ENCODE data around the gene MRS2. TPM values are rescaled to one million over a fixed set of nuclear protein-coding genes. Genes with fewer than 3 reads are reported as not detected.

MRS2 gene
- polyA plus RNA-seq, 1 of the 3 experiments (the other 2 are of a cell fraction), result 9.4 TPM

DNA sequence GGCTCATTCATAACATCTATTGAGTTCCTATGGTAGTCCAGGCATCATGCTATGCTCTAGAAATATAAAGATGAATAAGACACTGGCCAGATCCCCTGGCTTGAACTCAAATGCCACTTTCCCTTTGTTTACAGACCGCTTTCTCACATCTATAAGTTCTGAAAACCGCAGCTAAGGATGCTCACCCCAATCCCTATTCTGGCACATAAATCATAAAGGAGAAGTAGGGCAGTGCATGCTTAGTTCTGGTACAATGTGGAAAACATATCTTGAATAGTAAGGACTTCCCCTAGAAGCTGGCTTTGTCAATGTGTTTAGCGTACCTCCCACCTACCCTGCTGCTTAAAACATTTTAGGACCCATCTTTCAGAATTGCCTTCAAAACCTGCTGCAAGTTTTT, 26.4 kb downstream of the MRS2 start:
- Histone ChIP-seq H3K4me3 (ENCODE audit: low read depth in 2 of 2, low read length in 1 of 2) (no peak overlapping the region), H3K9me3 (no peaks in the 10 kb centered on the region), H3K4me2 (no peak overlapping the region), H3K9me2 (no peaks in the 10 kb centered on the region), H4K20me1 (ENCODE audit: insufficient read depth) (no peaks in the 10 kb centered on the region), H2AFZ (ENCODE audit: low read depth) (no peak overlapping the region), H3K9ac (no peak overlapping the region), H3K27ac (ENCODE audit: low read depth in 2 of 2, low read length in 1 of 2) (no peak overlapping the region), H3K36me3 (replicated peaks in 1 of 2; ENCODE audit: control insufficient read depth in 1 of 2, insufficient read depth in 2 of 2, low read length in 1 of 2) (peaks cover 17 to 26% of the 10 kb centered on the region in 2 experiments), H3K27me3 (ENCODE audit: insufficient read depth) (no peaks in the 10 kb centered on the region), H3K4me1 (ENCODE audit: control insufficient read depth in 1 of 2, insufficient read depth in 2 of 2, low read depth in 1 of 2, low read length in 1 of 2) (no peaks in the 10 kb centered on the region; a peak in 1 of 4 replicates), H3K79me2 (ENCODE audit: insufficient read depth) (no peaks in the 10 kb centered on the region), H3F3A (replicated peaks; ENCODE audit: insufficient read depth) (peaks cover 6% of the 10 kb centered on the region)
- POLR2A ChIA-PET, result no interaction called here
- CTCF ChIA-PET, result interaction anchor here (1.2 to 1.9 kb wide), 3 partner anchors 20 to 146 kb away, joined by 3 to 5 read pairs (median 3); no protein-coding TSS in a partner anchor
- WGBS (ENCODE audit: low lambda C conversion rate), result 91% methylated on average over 3 of the region's 3 CpGs
- TF ChIP-seq GABPA (IDR thresholded peaks at IDR 0.05; ENCODE audit: low read depth), result no peak
- TF ChIP-seq, protein P1, sequence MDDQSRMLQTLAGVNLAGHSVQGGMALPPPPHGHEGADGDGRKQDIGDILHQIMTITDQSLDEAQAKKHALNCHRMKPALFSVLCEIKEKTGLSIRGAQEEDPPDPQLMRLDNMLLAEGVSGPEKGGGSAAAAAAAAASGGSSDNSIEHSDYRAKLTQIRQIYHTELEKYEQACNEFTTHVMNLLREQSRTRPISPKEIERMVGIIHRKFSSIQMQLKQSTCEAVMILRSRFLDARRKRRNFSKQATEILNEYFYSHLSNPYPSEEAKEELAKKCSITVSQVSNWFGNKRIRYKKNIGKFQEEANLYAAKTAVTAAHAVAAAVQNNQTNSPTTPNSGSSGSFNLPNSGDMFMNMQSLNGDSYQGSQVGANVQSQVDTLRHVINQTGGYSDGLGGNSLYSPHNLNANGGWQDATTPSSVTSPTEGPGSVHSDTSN (IDR thresholded peaks at IDR 0.05), result no peak
- TF ChIP-seq, protein P2, sequence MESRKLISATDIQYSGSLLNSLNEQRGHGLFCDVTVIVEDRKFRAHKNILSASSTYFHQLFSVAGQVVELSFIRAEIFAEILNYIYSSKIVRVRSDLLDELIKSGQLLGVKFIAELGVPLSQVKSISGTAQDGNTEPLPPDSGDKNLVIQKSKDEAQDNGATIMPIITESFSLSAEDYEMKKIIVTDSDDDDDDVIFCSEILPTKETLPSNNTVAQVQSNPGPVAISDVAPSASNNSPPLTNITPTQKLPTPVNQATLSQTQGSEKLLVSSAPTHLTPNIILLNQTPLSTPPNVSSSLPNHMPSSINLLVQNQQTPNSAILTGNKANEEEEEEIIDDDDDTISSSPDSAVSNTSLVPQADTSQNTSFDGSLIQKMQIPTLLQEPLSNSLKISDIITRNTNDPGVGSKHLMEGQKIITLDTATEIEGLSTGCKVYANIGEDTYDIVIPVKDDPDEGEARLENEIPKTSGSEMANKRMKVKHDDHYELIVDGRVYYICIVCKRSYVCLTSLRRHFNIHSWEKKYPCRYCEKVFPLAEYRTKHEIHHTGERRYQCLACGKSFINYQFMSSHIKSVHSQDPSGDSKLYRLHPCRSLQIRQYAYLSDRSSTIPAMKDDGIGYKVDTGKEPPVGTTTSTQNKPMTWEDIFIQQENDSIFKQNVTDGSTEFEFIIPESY (IDR thresholded peaks at IDR 0.05; ENCODE audit: borderline replicate concordance, low read depth), result no peak
- TF ChIP-seq NFIC (IDR thresholded peaks at IDR 0.05; ENCODE audit: borderline replicate concordance), result no peak
- TF ChIP-seq TEAD4 (IDR thresholded peaks at IDR 0.05; ENCODE audit: borderline replicate concordance, insufficient read depth), result no peak
- TF ChIP-seq FOXM1 (IDR thresholded peaks at IDR 0.05; ENCODE audit: low read depth), result no peak
- no peak for TF ChIP-seq FOXJ3 (CRISPR knock-in tag; IDR thresholded peaks at IDR 0.05)
- TF ChIP-seq JUND (IDR thresholded peaks at IDR 0.05), result no peak
- TF ChIP-seq, protein P3, sequence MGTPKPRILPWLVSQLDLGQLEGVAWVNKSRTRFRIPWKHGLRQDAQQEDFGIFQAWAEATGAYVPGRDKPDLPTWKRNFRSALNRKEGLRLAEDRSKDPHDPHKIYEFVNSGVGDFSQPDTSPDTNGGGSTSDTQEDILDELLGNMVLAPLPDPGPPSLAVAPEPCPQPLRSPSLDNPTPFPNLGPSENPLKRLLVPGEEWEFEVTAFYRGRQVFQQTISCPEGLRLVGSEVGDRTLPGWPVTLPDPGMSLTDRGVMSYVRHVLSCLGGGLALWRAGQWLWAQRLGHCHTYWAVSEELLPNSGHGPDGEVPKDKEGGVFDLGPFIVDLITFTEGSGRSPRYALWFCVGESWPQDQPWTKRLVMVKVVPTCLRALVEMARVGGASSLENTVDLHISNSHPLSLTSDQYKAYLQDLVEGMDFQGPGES (IDR thresholded peaks at IDR 0.05; ENCODE audit: low read depth, low read length), result no peak
- no peak for DNase-seq

DNA sequence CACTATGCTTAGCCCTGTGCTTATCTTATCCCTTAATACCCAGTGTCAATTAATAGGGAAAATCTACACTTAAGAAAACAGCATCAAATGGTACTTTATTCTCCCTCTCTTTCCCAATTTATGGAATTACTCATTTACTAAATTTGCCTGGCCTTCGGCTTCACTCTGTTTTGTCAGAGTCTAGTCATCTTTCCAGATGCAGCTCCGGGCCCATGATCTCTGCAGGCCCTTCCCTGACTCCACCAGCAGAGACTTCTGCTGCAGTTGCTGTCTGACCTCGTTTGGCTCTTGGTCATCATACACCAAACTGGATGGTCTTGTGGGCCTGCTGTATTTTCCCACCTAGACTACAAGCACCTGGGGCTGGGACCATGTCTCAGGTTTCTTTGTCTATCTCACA, 27.4 kb downstream of the MRS2 start:
- H3K79me2 ChIP-seq (ENCODE audit: insufficient read depth), result no peaks in the 10 kb centered on the region
- no peak overlapping the region for H3K27ac ChIP-seq (ENCODE audit: low read depth in 2 of 2, low read length in 1 of 2)
- no peaks in the 10 kb centered on the region for H3K27me3 ChIP-seq (ENCODE audit: insufficient read depth)
- peaks cover 9 to 16% of the 10 kb centered on the region in 2 experiments for H3K36me3 ChIP-seq (replicated peaks in 1 of 2; ENCODE audit: control insufficient read depth in 1 of 2, insufficient read depth in 2 of 2, low read length in 1 of 2)
- no peak overlapping the region for H3K9ac ChIP-seq
- no peak overlapping the region for H2AFZ ChIP-seq (ENCODE audit: low read depth)
- H3K4me2 ChIP-seq, result no peak overlapping the region
- no peak overlapping the region for H3K4me3 ChIP-seq (ENCODE audit: low read depth in 2 of 2, low read length in 1 of 2)
- 75% methylated on average over 3 of the region's 3 CpGs for WGBS (ENCODE audit: low lambda C conversion rate)
- CTCF ChIA-PET, result interaction anchor here (0.7 to 1.9 kb wide), 12 partner anchors 13 to 153 kb away, joined by 3 to 6 read pairs (median 3); partner anchors contain the start of gene ALDH5A1
- peaks cover 6% of the 10 kb centered on the region for H3F3A ChIP-seq (replicated peaks; ENCODE audit: insufficient read depth)
- DNase-seq, result no peak
- POLR2A ChIA-PET, result no interaction called here
- TF ChIP-seq SIN3A (IDR thresholded peaks at IDR 0.05; ENCODE audit: borderline replicate concordance, low read depth, low read length) (no peak), EZH2phosphoT487 (IDR thresholded peaks at IDR 0.05; ENCODE audit: borderline replicate concordance, low read depth) (no peak), RAD21 (IDR thresholded peaks at IDR 0.05; ENCODE audit: low read length) (no peak), FOXM1 (IDR thresholded peaks at IDR 0.05; ENCODE audit: low read depth) (no peak), POLR2AphosphoS5 (IDR thresholded peaks at IDR 0.05; ENCODE audit: low read depth, low read length) (no peak)
- no peaks in the 10 kb centered on the region for H4K20me1 ChIP-seq (ENCODE audit: insufficient read depth)
- no peaks in the 10 kb centered on the region for H3K9me3 ChIP-seq
- no peaks in the 10 kb centered on the region; a peak in 1 of 4 replicates for H3K4me1 ChIP-seq (ENCODE audit: control insufficient read depth in 1 of 2, insufficient read depth in 2 of 2, low read depth in 1 of 2, low read length in 1 of 2)
- H3K9me2 ChIP-seq, result no peaks in the 10 kb centered on the region

All from SK-N-SH (cell line).